NCI-H69 (cell line): ENCODE results near the gene ZNF141.
"Not testable (repeated sequence)": the region's sequence is repeated elsewhere in the genome, so short reads cannot be mapped to it uniquely, and the experiment has no call there.

ENCODE experiments used
- DNase-seq: peaks from one replicate; lab custom pipeline; 2025; lab: John Stamatoyannopoulos, UW

ZNF141 gene

GRCh38 chr4:385934-386707, 48.5 kb downstream of the ZNF141 start:
- no peak for DNase-seq

- DNase-seq: no peak
Measured at GRCh38 chr4:386708-387105, 49.1 kb downstream of the ZNF141 start.

GRCh38 chr4:404006-404405, 66.4 kb downstream of the ZNF141 start:
- no peak for DNase-seq

GRCh38 chr4:408321-408720, 70.7 kb downstream of the ZNF141 start:
- DNase-seq: not testable (repeated sequence)

- DNase-seq: no peak
Measured at GRCh38 chr4:422587-422986, 85.0 kb downstream of the ZNF141 start.
